ENCODE data around the gene FCN2. TPM values are rescaled to one million over a fixed set of nuclear protein-coding genes. Genes with fewer than 3 reads are reported as not detected.

Gene FCN2
- polyA plus RNA-seq, 1 donor, result 0.16 TPM

DNA sequence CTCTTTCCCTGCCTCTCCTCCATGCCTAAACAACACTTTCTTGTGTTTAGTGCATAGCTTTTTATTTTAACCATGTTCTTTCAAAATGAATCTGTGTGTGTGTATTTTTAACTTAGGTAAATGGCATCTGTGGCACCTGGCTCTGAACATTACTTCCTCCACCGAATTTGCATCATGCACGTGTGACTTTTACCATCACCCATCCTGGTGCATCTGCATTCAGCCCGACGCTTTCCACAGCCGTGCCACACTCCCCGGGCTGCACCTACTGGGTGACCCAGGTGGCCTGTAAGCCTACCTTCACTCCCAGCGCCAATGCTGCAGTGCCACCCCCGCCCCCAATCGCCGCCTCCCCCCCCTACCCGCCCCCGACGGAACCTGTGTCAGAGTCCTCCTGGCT lies 49.8 kb downstream of the FCN2 start:
- no peak for DNase-seq (ENCODE audit: low read depth)

DNA sequence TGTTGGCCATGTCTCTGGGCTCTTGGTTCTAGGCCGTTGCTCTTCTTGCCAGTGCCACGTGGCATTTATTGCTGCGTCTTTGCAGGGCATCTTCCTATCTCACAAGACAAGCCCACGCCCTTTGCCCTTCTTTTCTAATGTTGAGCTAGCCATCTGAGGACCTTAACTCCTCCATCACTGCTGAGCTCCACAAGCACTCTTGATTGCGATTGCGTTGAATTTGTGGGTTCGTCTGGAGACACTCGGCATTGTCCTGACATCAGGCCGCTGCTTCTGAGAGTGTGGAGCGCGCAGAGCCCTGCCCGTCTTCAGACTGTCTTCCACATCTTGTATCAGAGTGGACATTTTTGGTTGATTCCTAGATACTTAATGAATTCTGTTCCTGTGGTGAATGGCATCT lies 51.6 kb downstream of the FCN2 start:
- no peak for DNase-seq (ENCODE audit: low read depth)

DNA sequence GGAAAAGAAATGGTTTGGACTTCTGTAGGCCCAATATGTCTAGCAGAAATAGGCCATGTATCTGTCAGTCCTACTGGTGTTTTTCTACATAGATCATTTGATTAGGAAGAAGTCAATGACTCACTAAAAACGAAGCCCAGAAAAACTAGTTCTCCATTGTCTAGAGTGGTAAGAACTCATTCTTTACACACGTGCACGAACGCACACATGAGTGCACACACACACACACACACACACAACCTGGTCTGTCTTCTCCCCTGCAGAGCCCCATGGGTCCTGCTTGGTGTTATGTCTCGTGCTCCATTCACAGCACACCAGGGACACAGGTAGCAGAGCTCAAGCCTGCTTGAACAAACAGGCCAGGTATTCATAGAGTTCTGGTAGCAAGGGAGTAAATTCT lies 52.0 kb downstream of the FCN2 start:
- no peak for DNase-seq (ENCODE audit: low read depth)

DNA sequence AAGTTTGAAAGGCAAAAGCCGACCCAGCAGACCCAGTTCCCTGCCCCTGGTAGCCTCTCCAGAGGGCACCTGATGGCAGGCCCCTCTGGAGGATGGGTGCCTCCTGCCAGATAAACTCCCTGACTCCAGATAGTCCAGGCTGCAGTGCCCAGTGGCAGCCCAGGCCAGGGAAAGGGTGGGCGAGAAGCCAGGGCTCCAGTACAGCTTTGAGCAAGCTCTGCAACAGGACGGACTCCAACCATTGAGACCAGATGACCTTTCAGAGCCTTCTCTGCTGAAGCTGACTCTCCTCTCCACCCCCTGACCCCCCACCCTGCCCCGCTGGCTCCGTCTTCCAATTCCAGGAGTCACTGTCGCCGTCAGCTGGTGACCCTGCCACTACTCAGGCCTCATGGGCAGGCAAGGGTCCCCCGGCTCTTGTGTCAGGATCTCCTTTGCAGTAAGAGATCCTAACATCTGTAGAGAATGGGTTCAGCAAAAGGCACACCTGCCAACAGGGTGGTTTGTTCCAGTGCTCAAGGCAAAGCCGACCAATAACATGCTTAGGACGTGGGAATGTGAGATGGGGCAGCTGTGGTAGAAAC lies 52.6 kb downstream of the FCN2 start:
- DNase-seq (ENCODE audit: low read depth), result no peak

DNA sequence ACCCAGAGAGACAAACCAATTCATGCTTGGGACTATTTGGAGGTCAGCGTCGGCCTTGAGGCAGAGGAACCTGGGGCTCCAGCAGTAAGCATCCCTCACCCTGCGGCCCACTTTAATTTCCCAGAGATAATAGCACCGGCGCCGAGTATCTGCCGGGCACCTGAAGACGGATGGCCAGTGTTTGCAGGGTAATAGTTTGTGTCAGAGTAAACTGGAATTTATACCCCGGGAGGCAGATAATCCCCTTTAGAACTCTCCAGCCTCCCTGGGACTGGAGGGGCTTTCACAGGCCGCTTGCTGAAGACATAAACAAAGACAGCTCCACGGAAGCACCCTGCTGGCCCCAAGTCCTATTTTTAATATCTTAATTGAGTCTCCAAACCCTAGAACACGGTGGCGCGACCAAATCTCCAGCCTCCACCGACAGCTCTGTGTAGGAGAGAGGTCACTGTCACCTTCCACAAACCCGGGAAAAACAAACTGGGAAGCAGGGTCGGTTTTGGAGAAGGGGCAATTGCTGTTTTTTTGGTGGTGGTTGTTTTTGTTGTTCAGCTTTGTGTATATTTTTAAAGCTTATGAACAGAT lies 54.5 kb downstream of the FCN2 start:
- DNase-seq (ENCODE audit: low read depth), result no peak

DNA sequence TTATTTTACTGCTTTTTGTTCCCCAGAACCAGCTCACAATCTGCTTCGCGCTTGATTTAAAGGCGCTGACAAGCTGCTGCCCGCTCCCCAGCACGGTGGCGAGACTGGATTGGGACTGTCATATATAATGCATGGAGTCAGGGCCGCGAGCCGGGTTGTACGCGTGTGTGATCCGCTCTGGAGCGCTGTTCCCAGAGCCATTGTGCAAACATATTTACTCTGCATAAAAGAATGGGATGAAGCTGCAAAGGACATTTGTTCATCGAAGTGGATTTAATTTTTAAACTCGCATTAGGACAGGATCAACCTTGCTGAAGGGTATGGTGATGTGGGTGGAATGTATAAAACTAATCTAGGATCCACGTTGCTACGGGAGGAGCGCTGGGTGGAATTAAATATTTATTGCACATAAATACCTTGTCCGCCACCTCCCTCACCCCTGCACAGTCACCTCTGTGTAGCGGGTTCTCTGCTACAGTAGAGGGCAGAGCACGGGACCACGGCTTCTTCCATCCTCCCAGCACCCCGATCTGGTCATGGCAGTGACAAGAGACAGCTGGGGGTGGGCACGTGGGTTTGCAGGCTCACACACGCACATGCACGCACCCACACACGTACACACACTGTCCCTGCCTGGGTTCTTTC lies 55.2 kb downstream of the FCN2 start:
- no peak for DNase-seq (ENCODE audit: low read depth)

DNA sequence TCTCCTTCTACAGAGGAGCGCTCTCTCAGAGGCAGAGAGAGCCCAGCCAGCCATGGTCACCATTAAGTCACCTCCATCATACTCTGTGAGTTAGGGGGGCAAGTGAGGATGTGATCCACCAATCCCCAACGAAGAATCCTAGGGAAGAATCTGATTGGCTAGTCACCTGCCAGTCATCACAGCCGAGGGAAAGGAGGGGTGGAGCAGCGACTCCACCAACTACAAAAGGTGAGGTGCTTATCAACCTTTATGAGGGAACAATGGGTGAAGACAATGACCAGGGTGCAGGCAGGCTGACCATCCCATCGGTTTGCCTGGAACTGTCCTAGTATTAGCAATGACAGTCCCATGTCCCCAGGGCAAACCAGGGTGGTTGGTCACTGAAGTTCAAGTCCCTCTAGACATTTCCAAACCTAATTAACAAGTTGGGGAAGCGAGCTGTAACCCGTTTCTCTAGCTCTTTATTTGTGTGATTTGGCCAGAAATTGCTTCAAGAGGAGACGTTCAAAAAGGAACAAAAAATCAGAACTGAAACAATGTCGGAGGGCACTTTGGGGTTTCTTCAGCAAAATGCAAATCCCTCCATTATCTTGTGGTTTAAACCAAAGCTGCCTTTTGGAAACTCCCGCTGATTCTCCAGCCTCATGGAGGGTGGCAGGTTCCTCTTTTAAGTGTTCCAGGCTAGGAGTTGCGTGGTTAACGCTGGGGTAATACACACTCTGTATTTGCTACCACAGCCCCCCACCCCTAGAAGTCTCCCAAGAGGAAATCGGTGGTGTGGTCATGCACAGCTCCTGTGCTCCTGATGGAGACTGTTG lies 55.9 kb downstream of the FCN2 start:
- DNase-seq (ENCODE audit: low read depth), result no peak

Other genes starting within 250 kb of the FCN2 start
- 425 TPM for gene COL5A1, start 239.0 kb upstream of the FCN2 start, polyA plus RNA-seq (ENCODE audit: insufficient read length)
- gene FCN1, start 37.1 kb downstream of the FCN2 start, polyA plus RNA-seq (ENCODE audit: insufficient read length), result 3.1 TPM
- 2.7 TPM for gene OLFM1, start 206.9 kb downstream of the FCN2 start, polyA plus RNA-seq (ENCODE audit: insufficient read length)

Measured in forelimb muscle (tissue), 1 donor.